GM19240 (cell line): ENCODE results near the gene TENM4.

ENCODE experiments used
- DNase-seq: peaks from one replicate; pipeline ENCODE4 v3.0.0; 2011; ENCODE audit warnings: low spot score; ENCODE audit not compliant: insufficient read length

Gene TENM4

DNA sequence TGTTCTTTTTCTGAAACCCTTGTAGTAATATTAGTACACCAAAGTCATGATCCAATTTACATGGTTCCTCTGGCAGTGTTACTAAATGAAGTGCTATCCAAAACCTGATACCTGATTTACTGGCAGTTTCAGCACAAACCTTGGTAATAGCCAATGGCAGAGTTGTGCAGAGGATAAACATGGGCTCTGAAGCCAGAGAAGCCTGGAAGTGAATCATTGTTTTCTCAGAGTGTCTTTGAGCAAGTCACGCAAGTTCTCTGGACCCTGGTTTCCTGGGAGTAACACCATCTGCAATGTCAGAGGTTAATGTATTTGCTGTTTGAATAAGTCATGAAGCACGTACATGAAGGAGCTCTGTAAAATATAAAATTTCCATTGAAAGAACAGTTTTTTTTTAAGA lies 643.9 kb downstream of the TENM4 start:
- no peak for DNase-seq

DNA sequence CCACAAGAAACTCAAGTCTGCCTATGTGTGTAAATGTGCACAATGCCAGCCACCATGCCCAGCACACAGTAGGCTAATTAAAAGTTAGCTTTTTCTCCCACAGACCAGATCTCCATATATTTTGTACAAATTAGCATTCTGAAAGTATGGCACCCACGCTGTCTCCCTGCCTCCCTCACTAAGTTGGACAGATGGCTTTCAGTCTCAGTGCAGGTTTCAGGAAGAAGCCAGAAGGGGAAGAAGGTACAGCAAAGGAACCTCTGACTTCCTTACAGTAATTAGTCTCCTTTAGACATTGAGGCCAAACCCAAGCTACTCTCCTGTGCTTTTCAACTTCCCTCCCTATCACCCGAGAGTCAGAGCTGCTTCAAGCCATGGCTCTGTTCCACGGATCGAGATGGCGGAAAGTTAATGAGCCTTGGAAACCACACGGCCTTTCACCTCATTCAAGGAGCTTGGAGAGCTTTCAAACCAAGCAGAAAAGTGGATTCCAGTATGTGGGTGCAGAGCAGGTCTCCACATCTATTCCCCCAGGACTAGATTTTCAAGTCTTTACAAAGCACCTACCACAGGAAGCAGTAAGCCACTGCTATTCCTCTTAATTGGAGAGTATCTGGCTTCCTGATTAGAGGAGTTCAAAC lies 645.1 kb downstream of the TENM4 start:
- no peak for DNase-seq

DNA sequence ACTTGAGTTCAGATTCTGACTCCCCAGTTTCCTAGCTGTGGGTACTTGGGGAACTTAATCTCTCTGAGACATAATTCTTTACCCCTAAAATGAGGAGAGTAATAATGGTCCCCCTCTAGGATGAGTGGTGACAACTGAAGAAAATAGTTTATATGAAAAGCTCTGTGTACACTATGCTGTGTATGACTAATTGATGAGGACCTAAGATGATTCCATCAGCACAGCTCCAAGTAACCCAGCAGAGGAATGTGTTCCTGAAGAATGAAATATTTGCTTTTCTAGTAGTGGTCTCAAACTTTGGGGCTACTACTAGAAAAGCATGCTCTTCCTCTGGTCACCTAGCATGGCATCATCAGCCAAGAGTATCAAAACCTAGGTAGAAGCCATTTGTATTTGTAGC lies 648.9 kb downstream of the TENM4 start:
- DNase-seq, result no peak

DNA sequence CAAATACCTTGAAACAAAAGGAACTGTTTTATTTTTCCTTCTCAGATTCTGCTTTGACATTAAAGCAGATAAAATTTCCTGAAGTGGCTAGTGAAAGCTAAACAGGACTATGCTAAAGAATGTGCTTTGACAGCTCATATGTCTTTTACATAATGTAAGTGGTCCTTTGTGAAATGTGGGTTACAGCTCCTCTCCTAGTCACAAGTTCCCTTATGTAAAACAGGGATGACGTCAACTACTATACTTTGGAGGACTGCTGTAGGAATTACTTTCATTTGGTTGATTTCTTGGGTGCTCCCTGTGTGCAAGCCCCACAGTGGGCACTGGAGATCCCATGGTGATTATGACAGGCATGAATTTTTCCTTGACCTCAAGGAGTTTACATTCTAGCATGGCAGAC lies 649.6 kb downstream of the TENM4 start:
- DNase-seq, result no peak

DNA sequence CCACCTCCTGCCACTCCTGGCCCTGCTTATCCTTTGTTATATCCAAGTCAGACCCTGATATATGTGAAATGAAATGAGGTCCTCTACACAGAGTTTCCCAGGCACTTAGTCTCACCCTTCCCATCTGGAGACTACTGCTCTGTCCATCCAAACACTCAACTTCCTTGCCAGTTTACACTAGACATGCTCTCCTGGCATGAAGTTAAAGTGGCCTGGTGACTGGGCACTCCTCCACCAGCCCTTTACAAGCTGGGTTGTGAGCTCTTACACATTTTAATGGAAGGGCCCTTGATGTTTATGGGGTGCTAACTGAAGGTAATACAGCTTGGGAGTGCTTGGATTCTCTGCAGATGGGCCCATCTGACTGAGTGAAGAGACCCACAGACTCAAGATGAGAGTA lies 650.0 kb downstream of the TENM4 start:
- DNase-seq, result no peak

DNA sequence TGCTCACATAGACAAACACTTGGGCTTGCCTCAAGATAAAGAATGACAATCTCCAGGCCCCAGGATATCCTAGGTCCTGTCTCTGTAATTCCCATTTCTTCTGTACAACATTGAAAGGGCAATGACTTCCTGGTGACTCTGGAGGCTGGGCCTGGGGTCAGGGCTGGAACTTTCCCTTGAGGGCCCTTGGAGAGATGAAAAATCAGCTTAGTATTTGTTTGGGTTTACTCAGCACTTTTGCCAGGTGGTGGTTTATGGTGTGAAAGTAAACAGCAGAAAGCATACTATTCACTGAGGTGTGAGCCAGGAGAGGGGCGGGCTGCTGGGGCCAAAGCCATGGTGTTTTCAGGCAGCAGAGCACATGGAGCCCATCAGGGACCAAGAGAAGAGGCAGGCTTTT lies 651.5 kb downstream of the TENM4 start:
- no peak for DNase-seq

DNA sequence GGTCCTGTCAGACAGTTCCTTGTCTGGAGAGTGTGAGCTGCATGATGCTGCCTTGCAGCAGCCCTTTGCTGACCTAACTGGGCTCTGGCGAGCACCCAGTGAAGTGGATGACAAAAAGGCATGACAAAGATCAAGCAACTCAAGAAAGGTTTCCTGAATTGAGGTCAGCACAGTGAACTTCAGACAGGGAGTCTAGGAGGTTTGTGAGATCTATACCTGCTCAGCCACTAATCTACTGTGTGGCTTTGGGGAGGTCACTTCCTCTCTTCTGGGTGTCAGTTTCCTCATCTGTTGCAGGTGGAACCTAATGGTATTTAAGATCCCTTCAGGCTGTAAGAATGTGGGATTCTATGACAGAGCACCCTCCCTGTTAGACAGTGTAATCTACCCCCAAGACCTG lies 652.3 kb downstream of the TENM4 start:
- DNase-seq, result no peak

DNA sequence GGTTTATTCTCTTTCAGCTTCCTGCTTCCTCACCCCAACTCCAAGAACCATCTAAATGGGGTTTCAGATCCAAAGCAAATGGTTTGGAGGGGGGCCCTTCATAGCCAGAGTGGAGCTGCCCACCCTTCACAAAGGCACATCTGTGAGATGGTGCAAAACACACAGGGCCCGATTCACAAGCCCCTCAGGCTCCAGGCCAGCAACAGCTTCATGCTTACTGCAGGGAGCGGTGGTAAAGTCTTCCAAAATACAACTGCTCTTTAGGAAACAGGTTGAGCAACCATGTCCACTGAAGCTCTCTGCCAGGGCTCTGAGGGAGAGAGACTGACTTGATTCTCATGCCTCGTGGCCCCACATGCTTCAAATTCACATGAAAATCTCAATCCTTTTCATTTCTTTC lies 653.1 kb downstream of the TENM4 start:
- no peak for DNase-seq

DNA sequence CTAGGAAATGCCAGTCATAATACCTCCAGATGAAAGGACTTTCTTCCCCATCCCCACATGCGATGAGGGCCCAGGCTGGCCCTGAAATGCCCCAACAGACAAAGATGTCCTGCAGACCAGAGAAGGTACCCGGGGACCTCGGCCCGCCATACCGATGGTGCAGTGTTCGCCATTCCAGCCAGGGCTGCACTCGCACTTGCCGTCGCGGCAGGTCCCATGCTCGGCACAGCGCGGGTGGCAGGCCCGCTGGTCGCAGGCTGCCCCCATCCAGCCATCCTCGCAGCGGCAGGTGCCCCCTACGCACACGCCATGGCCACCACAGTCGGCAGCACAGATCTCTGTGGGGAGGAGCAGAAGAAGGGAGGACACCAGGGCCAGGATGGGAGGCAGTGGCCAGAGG lies 654.1 kb downstream of the TENM4 start:
- no peak for DNase-seq

DNA sequence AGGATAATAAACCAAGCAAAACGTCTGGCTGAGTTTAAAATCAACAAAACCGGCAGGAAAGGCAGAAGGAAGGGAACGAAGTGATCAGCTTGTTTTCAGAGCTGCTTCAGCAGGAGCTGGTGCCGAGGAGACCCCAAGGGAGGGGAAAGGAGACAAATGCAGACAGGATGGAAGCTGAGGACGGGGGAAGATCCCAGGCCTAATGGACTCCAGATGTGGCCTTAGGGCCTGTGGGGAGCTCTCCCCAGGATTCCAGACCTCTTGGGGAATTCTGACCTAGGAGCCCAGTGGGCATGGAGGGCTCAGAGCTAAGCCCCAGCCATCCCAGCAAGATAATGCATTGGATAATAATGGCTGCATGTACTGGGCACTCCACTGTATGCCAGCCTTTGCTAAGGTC lies 654.7 kb downstream of the TENM4 start:
- no peak for DNase-seq

DNA sequence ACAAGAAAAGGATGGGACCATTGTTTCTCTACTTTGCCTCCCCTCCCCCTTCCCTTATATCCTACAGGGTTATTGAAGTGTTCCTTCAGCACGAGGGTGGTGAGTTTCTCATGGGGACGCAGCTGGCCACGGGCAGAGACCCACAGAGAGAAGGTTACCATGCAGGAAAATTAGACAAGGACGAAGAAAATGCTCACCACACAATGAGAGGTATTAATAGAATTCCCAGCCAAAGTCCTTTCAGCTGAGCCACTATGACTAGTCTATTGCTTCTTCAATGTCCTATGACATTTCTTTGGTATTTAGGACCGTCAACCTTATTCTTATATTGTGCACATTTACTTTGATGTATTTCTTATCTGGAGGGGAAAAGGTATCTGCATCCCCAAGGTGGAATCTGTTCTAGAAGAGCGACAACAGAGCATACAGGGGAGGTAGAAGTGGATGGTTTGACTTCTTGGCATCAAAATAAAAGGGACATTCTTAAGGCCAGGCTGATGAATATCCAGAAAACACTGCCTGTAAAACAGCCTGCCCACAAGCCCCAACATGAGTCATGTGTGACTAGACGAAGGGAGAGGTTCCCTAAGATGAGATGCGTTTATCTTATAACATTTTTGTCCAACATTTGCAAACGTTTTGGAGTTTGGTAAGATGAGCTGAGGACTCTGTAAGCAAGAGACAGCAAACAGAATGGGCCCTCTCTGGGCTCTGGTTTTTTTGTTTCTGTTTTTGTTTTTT lies 656.3 kb downstream of the TENM4 start:
- DNase-seq, result no peak

DNA sequence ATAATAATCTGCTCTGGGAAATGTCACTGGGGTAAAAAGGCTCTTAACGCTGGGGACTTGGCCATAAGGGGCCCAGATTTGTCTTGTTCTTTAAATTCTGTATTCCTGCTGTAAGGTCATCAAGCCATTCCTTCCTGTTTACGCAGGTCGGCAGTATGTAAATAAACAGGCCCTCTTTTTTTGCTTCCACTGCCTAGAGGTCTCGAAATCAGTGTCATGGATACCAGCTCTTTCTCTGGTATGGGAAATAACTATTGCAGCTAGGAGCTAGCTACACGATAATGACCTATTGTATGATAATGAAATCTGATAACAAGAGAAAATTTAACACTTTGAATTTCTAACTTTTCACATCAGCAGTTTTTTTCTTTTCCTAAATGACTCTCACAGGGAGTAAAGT lies 657.0 kb downstream of the TENM4 start:
- DNase-seq, result no peak

DNA sequence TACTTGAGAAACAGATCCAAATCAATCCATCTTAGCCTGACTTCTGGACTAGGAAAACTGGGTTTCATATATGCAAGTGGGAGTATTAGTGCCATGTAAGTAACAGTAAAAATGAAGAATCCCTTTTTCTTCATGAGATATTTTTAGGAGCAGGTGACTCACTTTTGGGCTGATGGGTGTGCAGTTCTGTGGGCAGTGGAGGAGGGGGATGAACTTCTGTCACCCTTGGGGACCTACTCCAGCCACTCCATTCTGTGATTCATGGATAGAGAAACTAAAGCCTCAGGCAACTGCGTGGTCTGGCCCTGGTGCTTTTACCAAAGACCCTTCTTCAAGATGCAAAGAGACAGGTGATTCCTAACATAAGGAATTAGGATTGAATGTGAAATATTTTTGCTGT lies 657.5 kb downstream of the TENM4 start:
- DNase-seq, result no peak

DNA sequence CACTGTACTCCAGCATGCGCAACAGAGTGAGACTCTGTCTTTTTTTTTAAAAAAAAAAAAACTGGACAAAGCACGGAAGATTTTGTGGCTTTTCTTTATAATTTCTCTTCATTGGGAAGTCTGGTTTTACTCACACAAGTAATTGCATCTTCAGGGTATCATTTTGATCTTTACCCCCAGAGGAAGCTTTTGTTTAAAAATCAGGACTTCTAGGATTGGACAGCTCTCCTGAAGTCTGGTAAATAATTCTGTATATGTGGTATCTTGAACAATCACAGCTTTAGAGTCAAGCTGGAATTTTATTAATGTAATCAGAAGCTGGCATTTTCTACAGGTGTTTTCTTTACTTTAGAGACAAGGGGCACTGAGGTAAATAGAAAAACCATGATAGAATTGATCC lies 658.1 kb downstream of the TENM4 start:
- DNase-seq, result no peak

DNA sequence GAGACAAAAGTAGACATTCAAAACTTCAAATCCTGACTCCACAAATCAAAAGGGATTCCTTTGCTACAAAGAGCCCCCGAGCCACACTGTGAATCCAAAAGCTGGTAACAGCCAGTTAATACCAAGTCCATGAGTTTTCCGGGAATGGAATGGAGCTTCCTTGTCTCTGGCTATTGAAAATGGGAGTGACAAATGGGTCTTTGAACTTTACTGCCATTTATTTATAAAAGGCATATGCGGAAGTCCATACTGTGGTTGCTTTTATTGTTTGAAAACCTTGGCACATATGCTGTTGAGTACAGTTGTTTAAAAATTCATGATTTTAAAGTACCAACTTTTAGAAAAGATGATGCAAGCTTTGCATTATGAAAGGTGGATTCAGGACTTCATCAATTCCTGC lies 659.9 kb downstream of the TENM4 start:
- no peak for DNase-seq

DNA sequence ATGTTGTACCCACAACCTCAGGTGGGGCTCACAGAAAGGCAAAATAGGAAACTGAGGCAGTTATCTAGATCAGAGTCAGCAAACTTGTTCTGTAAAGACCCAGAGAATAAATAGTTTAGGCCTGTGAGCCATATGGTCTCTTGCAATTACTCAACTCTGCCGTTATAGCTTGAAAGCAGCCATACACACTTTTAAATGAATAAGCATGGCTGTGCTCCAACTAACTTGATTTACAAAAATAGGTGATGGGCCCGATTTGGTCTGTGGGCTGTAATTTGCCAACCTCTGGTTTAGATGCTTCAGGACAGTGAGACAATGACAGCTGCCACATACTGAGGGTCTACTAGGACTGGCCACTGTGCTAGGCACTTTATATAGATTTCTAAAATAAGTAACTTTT lies 667.3 kb downstream of the TENM4 start:
- DNase-seq, result no peak

DNA sequence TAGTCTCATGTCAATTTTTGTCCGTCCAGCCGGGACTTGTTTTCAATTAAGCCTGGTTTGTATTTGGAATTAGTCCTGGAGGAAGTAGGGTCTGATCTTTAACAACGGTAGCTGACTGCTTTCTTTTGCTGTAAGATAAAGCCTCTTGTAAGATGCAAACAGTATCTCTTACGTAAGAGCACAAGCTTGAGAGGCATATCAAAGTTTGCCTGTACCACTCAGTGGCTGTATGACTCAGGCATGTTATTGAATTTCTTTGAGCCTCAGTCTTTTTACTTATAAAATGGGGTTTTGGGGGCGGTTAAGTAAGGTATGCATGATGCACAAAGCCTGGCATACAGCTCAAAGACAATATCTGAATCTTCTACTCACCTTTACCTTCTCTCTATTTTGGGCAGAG lies 667.8 kb downstream of the TENM4 start:
- no peak for DNase-seq

DNA sequence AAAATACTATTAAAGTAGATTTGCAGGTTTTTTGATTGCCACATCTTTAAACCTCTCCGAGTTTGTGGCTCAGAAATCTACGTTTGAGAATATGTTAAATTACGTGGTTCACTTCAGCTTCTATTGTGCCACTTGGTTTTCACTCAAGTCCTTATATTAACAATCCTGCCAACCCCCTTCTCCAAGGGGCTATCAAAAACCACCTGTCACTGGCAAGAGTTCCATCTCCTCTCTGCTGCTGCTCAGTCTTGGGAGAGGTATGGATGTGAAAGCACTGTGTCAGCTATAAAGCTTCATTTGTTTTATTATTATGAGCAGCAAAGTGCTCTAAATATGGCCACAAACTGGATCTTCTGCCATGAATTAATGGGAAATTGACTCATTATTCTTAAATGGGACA lies 668.6 kb downstream of the TENM4 start:
- DNase-seq, result no peak

DNA sequence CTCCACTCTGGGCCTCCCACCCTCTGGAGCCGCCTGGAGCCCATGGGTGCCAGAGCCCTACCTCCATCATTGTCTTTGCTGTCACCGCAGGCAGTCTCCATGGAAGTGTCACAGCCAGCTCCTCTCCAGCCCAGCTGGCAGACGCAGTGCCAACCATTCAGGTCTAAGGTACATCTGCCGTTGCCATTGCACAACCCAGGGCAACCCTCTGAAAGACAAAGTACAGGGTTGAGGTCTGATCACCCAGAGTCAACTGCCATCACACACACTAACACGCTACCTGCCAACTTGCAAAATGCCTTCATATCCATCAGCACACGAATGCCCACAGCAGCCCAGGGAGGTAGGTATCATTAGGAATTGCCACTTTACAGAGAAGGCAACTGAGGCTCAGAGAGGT lies 669.9 kb downstream of the TENM4 start:
- DNase-seq, result no peak

DNA sequence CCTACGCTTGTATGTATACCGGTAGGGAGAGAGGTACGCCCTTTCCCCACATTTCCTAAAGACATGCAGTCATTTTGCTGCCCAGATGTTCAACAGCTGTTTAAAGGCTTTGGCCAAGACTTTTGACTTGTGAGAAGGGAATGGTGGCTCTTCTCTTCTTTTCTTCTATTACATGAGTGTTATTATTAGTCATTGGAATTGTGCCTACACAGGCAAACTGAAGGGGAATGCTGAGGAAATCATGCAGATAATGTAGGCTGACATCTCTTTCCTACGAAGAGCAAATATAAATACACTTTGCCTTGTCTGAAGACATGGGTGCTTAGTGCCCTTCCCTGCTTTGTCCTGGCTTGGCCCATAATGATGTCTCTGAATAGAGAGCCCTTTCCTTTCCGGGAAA lies 671.9 kb downstream of the TENM4 start:
- DNase-seq, result no peak

DNA sequence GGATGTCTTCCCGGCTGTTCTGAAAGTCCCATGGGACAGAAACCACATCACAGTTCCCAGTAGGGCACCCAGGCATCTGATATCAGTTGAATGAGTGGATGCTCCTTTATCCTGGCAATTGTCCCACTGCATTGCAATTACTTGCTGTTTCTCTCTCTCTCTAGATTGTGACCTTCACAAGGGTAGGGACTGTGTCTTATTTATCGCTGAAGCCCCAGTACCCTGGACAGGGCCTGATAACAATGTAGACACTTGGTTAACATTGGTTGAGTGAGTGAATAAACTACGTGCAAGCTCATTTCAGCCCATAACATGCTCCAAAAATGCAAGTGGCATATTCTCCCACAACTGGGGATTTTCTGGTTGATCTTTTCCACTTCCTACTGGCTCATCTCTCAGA lies 672.5 kb downstream of the TENM4 start:
- no peak for DNase-seq

DNA sequence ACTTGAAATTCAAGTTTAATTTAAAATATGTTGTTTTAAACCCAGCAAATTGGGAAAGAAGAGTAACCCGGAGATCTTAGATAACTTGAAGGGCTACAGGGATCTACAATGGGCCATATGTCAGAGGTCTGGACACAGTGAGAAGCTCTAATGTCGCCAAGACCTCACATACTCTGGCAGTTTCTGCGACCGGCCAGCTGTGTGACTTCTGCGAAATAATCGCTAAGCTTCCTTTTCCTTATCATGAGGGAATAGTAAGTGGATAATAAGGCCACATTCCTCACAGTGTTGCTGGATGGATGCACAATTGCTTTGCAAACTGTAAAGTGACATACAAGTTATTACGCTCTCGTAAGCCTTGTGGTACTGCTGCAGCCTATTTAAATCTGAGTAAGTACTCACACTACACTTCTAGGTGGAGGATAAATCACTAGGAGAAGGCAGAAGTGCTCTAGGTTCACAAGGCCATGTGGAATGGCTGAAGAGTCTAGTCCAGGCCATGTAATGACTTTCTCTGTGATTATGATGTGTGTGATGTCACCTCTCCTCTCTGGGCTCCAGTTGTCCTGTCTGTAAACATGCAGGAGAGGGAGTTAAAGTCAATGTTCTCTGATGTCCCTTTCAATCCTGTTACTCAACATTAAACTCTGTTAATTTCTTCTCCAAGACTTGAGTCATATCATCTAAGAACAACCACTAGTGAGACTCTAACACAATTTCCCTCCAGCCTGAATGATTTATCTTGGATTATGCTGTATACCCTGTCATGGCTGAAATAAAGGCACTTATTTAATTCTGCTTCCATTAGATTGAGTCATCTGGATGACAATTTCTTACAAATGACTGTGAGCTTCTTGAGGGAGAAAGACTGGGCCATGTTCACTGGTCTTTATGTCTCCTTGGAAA lies 673.5 kb downstream of the TENM4 start:
- DNase-seq, result no peak
